H1 (cell line): ENCODE measurements around the gene PAX7. TPM values are rescaled to one million over a fixed set of nuclear protein-coding genes. Genes with fewer than 3 reads are reported as not detected.

Experiments used
- CTCF ChIA-PET: fragments of 300-600 bp; sonication (Branson Sonifier 250); formaldehyde crosslinking; loops from one replicate; lab custom pipeline; 2021; ENCODE audit not compliant: partially characterized antibody; lab: Charles Lee
- POLR2A ChIA-PET: fragments of 300-600 bp; sonication (Branson Sonifier 250); formaldehyde crosslinking; loops from one replicate; lab custom pipeline; 2021; ENCODE audit warnings: inconsistent platforms; ENCODE audit not compliant: partially characterized antibody; lab: Charles Lee
- DNase-seq, 2 experiments: peaks; one replicate each; pipeline versions ENCODE4 v3.0.0 to v3.0.0-alpha.2; 2010 to 2022; ENCODE audit warnings: low spot score in 2 of 2, low read depth in 1 of 2, mixed read lengths in 1 of 2
- FAIRE-seq: peaks from 2 replicates; lab custom pipeline; 2011; peaks lifted over from hg19 to GRCh38; lab: Jason Lieb, UNC
- H2AFZ ChIP-seq: 2 replicates; pipeline ENCODE4 v1.8.1; 2012; ENCODE audit warnings: low read length, inconsistent platforms
- H2AK5ac ChIP-seq: 2 replicates; pipeline ENCODE4 v1.6.1; 2013; ENCODE audit warnings: low read depth, low read length
- H2BK120ac ChIP-seq: replicated peaks from 2 replicates; pipeline ENCODE3; 2013; ENCODE audit warnings: low read depth, low read length, inconsistent platforms
- H2BK12ac ChIP-seq: 2 replicates; pipeline ENCODE4 v1.6.1; 2013; ENCODE audit warnings: low read depth, low read length
- H2BK15ac ChIP-seq: 2 replicates; pipeline ENCODE4 v1.6.1; 2013; ENCODE audit warnings: low read length
- H2BK20ac ChIP-seq: 2 replicates; pipeline ENCODE4 v1.6.1; 2013; ENCODE audit warnings: low read length
- H2BK5ac ChIP-seq: 2 replicates; pipeline ENCODE4 v1.6.1; 2013; ENCODE audit warnings: low read depth, low read length
- H3K14ac ChIP-seq: 2 replicates; pipeline ENCODE4 v1.6.1; 2013; ENCODE audit warnings: inconsistent platforms; ENCODE audit not compliant: insufficient read length
- H3K18ac ChIP-seq: 2 replicates; pipeline ENCODE4 v1.6.1; 2013; ENCODE audit warnings: low read length; ENCODE audit errors: extremely low read depth
- H3K23ac ChIP-seq: 2 replicates; pipeline ENCODE4 v1.6.1; 2013; ENCODE audit warnings: inconsistent platforms; ENCODE audit not compliant: insufficient read length
- H3K23me2 ChIP-seq: 2 replicates; pipeline ENCODE4 v1.6.1; 2013; ENCODE audit warnings: low read depth, low read length
- H3K27ac ChIP-seq: 2 replicates; pipeline ENCODE4 v1.6.1; 2011; ENCODE audit warnings: low read depth, low read length, inconsistent platforms
- H3K27me3 ChIP-seq, 4 experiments: replicated peaks in 1 of 4; 1 replicate in 1 of 4; 2 replicates in 3 of 4; pipeline versions ENCODE4 v1.6.1 to v1.8.1; 2011 to 2013; ENCODE audit warnings: low read length in 3 of 4, mild to moderate bottlenecking in 3 of 4, inconsistent platforms in 2 of 4, mixed read lengths in 2 of 4, moderate library complexity in 1 of 4; ENCODE audit not compliant: control insufficient read depth in 3 of 4, insufficient read depth in 3 of 4; ENCODE audit errors: extremely low read depth in 1 of 4
- H3K36me3 ChIP-seq, 4 experiments: 2 replicates each; pipeline versions ENCODE4 v1.6.1 to v1.8.1; 2011 to 2013; ENCODE audit warnings: mild to moderate bottlenecking in 4 of 4, low read length in 3 of 4, moderate library complexity in 2 of 4, control low read depth in 1 of 4, inconsistent platforms in 1 of 4; ENCODE audit not compliant: insufficient read depth in 4 of 4, control insufficient read depth in 2 of 4
- H3K4ac ChIP-seq: replicated peaks from 2 replicates; pipeline ENCODE3; 2013; ENCODE audit warnings: low read length, low read depth, mixed read lengths, inconsistent platforms; ENCODE audit not compliant: insufficient read length
- H3K4me1 ChIP-seq, 4 experiments: replicated peaks in 1 of 4; 1 replicate in 1 of 4; 2 replicates in 3 of 4; pipeline versions ENCODE4 v1.6.1 to v1.8.1; 2011 to 2013; ENCODE audit warnings: low read length in 3 of 4, inconsistent platforms in 2 of 4, mixed read lengths in 1 of 4; ENCODE audit not compliant: insufficient read depth in 4 of 4, control insufficient read depth in 3 of 4
- H3K4me2 ChIP-seq, 2 experiments: 2 replicates each; pipeline versions ENCODE4 v1.6.1 to v1.8.1; 2011 to 2013; ENCODE audit warnings: low read depth in 2 of 2, low read length in 2 of 2, control low read depth in 1 of 2, inconsistent platforms in 1 of 2, mild to moderate bottlenecking in 1 of 2; ENCODE audit not compliant: insufficient read depth in 1 of 2
- H3K4me3 ChIP-seq, 4 experiments: fragments of 200-600, 300-600 bp in 1 of 4; sonication (generic), shearing (Covaris generic), sonication (Bioruptor Twin) in 1 of 4; 2 replicates each; pipeline versions ENCODE4 v1.5.1 to v1.8.1; 2011 to 2016; ENCODE audit warnings: low read length in 4 of 4, low read depth in 3 of 4, control low read depth in 2 of 4, inconsistent platforms in 2 of 4, mild to moderate bottlenecking in 2 of 4, mixed read lengths in 1 of 4, moderate library complexity in 1 of 4; ENCODE audit not compliant: insufficient read depth in 2 of 4; ENCODE audit errors: extremely low read depth in 1 of 4
- H3K56ac ChIP-seq: replicated peaks from 2 replicates; pipeline ENCODE3; 2013; ENCODE audit warnings: low read depth, mild to moderate bottlenecking, mixed read lengths, low read length, inconsistent platforms; ENCODE audit not compliant: insufficient read length
- H3K79me1 ChIP-seq: 2 replicates; pipeline ENCODE4 v1.6.1; 2013; ENCODE audit warnings: low read depth, low read length, control low read depth
- H3K79me2 ChIP-seq, 2 experiments: 2 replicates each; pipeline versions ENCODE4 v1.6.1 to v1.8.1; 2012 to 2013; ENCODE audit warnings: low read length in 2 of 2, mild to moderate bottlenecking in 2 of 2, inconsistent platforms in 1 of 2; ENCODE audit not compliant: insufficient read depth in 2 of 2, control insufficient read depth in 1 of 2
- H3K9ac ChIP-seq, 4 experiments: replicated peaks in 1 of 4; 1 replicate in 1 of 4; 2 replicates in 3 of 4; pipeline versions ENCODE4 v1.6.1 to v1.8.1; 2011 to 2013; ENCODE audit warnings: low read depth in 3 of 4, low read length in 3 of 4, control low read depth in 2 of 4, mild to moderate bottlenecking in 2 of 4, moderate library complexity in 2 of 4, inconsistent platforms in 1 of 4; ENCODE audit errors: extremely low read depth in 1 of 4
- H3K9me3 ChIP-seq, 2 experiments: 2 replicates each; pipeline versions ENCODE4 v1.6.1 to v1.8.1; 2012 to 2013; ENCODE audit warnings: mild to moderate bottlenecking in 2 of 2, moderate library complexity in 2 of 2, control low read depth in 1 of 2, inconsistent platforms in 1 of 2, low read depth in 1 of 2, low read length in 1 of 2, mixed read lengths in 1 of 2; ENCODE audit not compliant: insufficient read depth in 2 of 2
- H4K20me1 ChIP-seq, 2 experiments: replicated peaks in 1 of 2; 2 replicates each; pipeline versions ENCODE3 to v1.8.1; 2011 to 2013; ENCODE audit warnings: inconsistent platforms in 2 of 2, low read length in 2 of 2, mild to moderate bottlenecking in 1 of 2; ENCODE audit not compliant: insufficient read depth in 2 of 2, control insufficient read depth in 1 of 2
- H4K5ac ChIP-seq: 2 replicates; pipeline ENCODE4 v1.6.1; 2013; ENCODE audit warnings: low read length, low read depth, mixed read lengths, inconsistent platforms; ENCODE audit not compliant: insufficient read length
- H4K8ac ChIP-seq: 2 replicates; pipeline ENCODE4 v1.8.0; 2013; ENCODE audit warnings: mild to moderate bottlenecking, moderate library complexity, low read length, inconsistent platforms; ENCODE audit not compliant: insufficient read depth; ENCODE audit errors: extremely low read depth
- H4K91ac ChIP-seq: replicated peaks from 2 replicates; pipeline ENCODE3; 2013; ENCODE audit warnings: low read length, mixed read lengths, inconsistent platforms; ENCODE audit not compliant: insufficient read length
- CEBPB ChIP-seq: IDR thresholded peaks from 2 replicates; pipeline ENCODE4 v1.6.1; 2012; ENCODE audit warnings: low read depth, low read length
- CREB1 ChIP-seq: IDR thresholded peaks from 2 replicates; pipeline ENCODE4 v1.6.1; 2012; ENCODE audit warnings: inconsistent platforms
- GABPA ChIP-seq: IDR thresholded peaks from 2 replicates; pipeline ENCODE4 v1.6.1; 2011; ENCODE audit warnings: mild to moderate bottlenecking, low read length, moderate library complexity, borderline replicate concordance; ENCODE audit not compliant: insufficient read depth
- NRF1 ChIP-seq: IDR thresholded peaks from 2 replicates; pipeline ENCODE4 v1.6.1; 2011; ENCODE audit warnings: mild to moderate bottlenecking, low read depth, low read length, improper control_type of control experiment
- POLR2A ChIP-seq, 2 experiments: IDR thresholded peaks; 1 replicate in 1 of 2; 2 replicates in 1 of 2; pipeline ENCODE4 v1.6.1; 2011; ENCODE audit warnings: low read depth in 2 of 2, low read length in 2 of 2, mild to moderate bottlenecking in 2 of 2; ENCODE audit errors: control extremely low read depth in 1 of 2
- POLR2AphosphoS5 ChIP-seq: IDR thresholded peaks from 2 replicates; pipeline ENCODE4 v1.6.1; 2011; ENCODE audit warnings: low read depth, low read length
- SIX5 ChIP-seq: IDR thresholded peaks from 2 replicates; pipeline ENCODE4 v1.6.1; 2011; ENCODE audit warnings: mild to moderate bottlenecking, low read depth, low read length
- WGBS, 2 experiments: shearing (Covaris generic) in 1 of 2; methylation state at CpG; one replicate each; pipeline versions ENCODE4 v1.1.6 to v1.1.7; 2013 to 2015; ENCODE audit warnings: low lambda C conversion rate in 2 of 2, mixed read lengths in 2 of 2, inconsistent platforms in 1 of 2, low coverage in 1 of 2, missing lambda C conversion rate in 1 of 2; ENCODE audit not compliant: insufficient replicate concordance in 2 of 2, insufficient coverage in 1 of 2, insufficient read length in 1 of 2; ENCODE audit errors: extremely low coverage in 1 of 2, missing lambda C conversion rate in 1 of 2; 5-methylcytosine and 5-hydroxymethylcytosine counted together
- polyA plus RNA-seq, 7 experiments: library from polyadenylated mRNA; depleted of rRNA in 3 of 7; stranded (reverse) in 5 of 7; unstranded in 2 of 7; fragments of >200 nt in 5 of 7; fragments of 200-250 nt in 2 of 7; gene quantifications; 1 replicate in 5 of 7; 2 replicates in 1 of 7; 4 replicates in 1 of 7; pipeline versions ENCODE4 v1.2.1 to v1.2.3, GENCODE V29; 2011 to 2013; ENCODE audit warnings: missing spikeins in 2 of 7, mixed read lengths in 2 of 7
- total RNA-seq: library from RNA; stranded (reverse); fragmentation: NEBNext Ultra II Directional; extraction: Animal tissue kit (Norgen Biotek cat#: 25700); gene quantifications from 2 replicates; pipeline ENCODE4 v1.2.1, GENCODE V29; 2021
- TF ChIP-seq, protein P1 (sequence below), 3 experiments: IDR thresholded peaks; 1 replicate in 2 of 3; 2 replicates in 1 of 3; pipeline versions ENCODE4 v1.5.1 to v1.6.1; 2011; ENCODE audit warnings: low read length in 3 of 3, mild to moderate bottlenecking in 3 of 3, inconsistent platforms in 2 of 3, low read depth in 1 of 3, moderate library complexity in 1 of 3; ENCODE audit not compliant: insufficient read depth in 1 of 3; ENCODE audit errors: control extremely low read depth in 1 of 3
- TF ChIP-seq, protein P2 (sequence below): IDR thresholded peaks from 2 replicates; pipeline ENCODE4 v1.6.1; 2012; ENCODE audit warnings: inconsistent platforms
- TF ChIP-seq, protein P3 (sequence below): IDR thresholded peaks from 2 replicates; pipeline ENCODE4 v1.6.1; 2012; ENCODE audit warnings: inconsistent platforms

PAX7 gene
- total and polyA plus RNA-seq, 2 of the 8 experiments (the other 6 are each of a cell fraction or from before 2014, with no cell fraction given): not detected

DNA sequence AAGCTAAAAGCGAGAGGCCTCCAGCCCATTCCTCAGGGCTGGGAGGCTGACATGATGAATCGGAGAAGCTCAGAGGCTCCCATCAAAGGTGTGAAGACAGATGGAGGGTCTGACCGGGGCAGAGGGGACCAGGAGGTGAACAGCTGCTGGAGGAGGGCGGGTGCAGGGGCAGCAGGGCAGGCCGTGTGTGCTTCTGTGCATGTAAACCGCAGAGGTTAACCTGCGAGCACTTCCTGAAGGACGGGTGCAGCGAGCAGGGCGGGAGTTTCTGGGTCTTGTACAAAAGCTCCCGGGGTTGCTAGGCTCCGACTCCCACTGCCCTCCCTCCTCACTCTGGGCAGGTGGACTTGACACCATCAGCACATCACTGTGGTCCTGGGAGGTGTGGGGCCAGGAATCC is 75.2 kb downstream of the PAX7 start:
- H4K20me1 ChIP-seq: peaks cover 0 to 2% of the 10 kb centered on the region in 2 experiments
- no peak overlapping the region for H3K9ac ChIP-seq
- no peak overlapping the region for H3K27ac ChIP-seq
- TF ChIP-seq POLR2AphosphoS5: no peak
- no peak for TF ChIP-seq SIX5
- TF ChIP-seq NRF1: no peak
- no peak for TF ChIP-seq GABPA
- no peak for TF ChIP-seq CREB1
- TF ChIP-seq, protein P1, sequence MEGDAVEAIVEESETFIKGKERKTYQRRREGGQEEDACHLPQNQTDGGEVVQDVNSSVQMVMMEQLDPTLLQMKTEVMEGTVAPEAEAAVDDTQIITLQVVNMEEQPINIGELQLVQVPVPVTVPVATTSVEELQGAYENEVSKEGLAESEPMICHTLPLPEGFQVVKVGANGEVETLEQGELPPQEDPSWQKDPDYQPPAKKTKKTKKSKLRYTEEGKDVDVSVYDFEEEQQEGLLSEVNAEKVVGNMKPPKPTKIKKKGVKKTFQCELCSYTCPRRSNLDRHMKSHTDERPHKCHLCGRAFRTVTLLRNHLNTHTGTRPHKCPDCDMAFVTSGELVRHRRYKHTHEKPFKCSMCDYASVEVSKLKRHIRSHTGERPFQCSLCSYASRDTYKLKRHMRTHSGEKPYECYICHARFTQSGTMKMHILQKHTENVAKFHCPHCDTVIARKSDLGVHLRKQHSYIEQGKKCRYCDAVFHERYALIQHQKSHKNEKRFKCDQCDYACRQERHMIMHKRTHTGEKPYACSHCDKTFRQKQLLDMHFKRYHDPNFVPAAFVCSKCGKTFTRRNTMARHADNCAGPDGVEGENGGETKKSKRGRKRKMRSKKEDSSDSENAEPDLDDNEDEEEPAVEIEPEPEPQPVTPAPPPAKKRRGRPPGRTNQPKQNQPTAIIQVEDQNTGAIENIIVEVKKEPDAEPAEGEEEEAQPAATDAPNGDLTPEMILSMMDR (IDR thresholded peaks at IDR 0.05; ENCODE audit: control extremely low read depth in 1 of 3, insufficient read depth in 1 of 3, low read depth in 1 of 3, low read length in 3 of 3): no peak
- TF ChIP-seq, protein P2, sequence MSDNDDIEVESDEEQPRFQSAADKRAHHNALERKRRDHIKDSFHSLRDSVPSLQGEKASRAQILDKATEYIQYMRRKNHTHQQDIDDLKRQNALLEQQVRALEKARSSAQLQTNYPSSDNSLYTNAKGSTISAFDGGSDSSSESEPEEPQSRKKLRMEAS: no peak
- no peak for TF ChIP-seq POLR2A (IDR thresholded peaks at IDR 0.05; ENCODE audit: control extremely low read depth in 1 of 2, low read depth in 2 of 2, low read length in 2 of 2)
- TF ChIP-seq CEBPB: no peak
- TF ChIP-seq, protein P3, sequence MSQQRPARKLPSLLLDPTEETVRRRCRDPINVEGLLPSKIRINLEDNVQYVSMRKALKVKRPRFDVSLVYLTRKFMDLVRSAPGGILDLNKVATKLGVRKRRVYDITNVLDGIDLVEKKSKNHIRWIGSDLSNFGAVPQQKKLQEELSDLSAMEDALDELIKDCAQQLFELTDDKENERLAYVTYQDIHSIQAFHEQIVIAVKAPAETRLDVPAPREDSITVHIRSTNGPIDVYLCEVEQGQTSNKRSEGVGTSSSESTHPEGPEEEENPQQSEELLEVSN: no peak
- no peaks in the 10 kb centered on the region for H3K9me3 ChIP-seq
- H3K23me2 ChIP-seq: no peaks in the 10 kb centered on the region
- WGBS, 2 experiments: 96% methylated on average over 4 of the region's 12 CpGs; no CpG with 5 or more reads in 1 of the 2 experiments
- H2AFZ ChIP-seq: no peak overlapping the region
- CTCF ChIA-PET: interaction anchor here (0.6 to 2.9 kb wide), 12 partner anchors 11 to 116 kb away, joined by 3 to 12 read pairs (median 5); no protein-coding TSS in a partner anchor
- no peak overlapping the region for H3K4me2 ChIP-seq
- H3K79me2 ChIP-seq: no peaks in the 10 kb centered on the region
- H2BK12ac ChIP-seq: no peak overlapping the region
- no peak overlapping the region for H4K5ac ChIP-seq
- H3K23ac ChIP-seq: no peak overlapping the region
- 0 out of 2 replicates have a peak overlapping the region, but pooled peaks have one; percentile 32 for H2BK20ac ChIP-seq
- H2BK15ac ChIP-seq: no peak overlapping the region
- no peaks in the 10 kb centered on the region for H3K36me3 ChIP-seq
- H2BK120ac ChIP-seq: no peak overlapping the region
- no peak overlapping the region for H4K91ac ChIP-seq
- H3K4me1 ChIP-seq: peaks cover 0 to 4% (median 0%) of the 10 kb centered on the region in 4 experiments; a peak in 3 of 7 replicates
- H2BK5ac ChIP-seq: no peak overlapping the region
- no peak overlapping the region for H3K14ac ChIP-seq
- H3K27me3 ChIP-seq: peaks cover 0 to 11% (median 3%) of the 10 kb centered on the region in 4 experiments; a peak in 4 of 7 replicates
- H3K4me3 ChIP-seq: no peak overlapping the region
- H3K79me1 ChIP-seq: no peaks in the 10 kb centered on the region
- peak overlapping the region; percentile 57; the same call in 1 of the 2 replicates for H4K8ac ChIP-seq
- H2AK5ac ChIP-seq: no peak overlapping the region
- no peak overlapping the region for H3K4ac ChIP-seq
- FAIRE-seq (no peak), DNase-seq (no peak)
- no peak overlapping the region for H3K18ac ChIP-seq
- POLR2A ChIA-PET: interaction anchor here (1.2 to 3.0 kb wide), 2 partner anchors 12 to 37 kb away, joined by 3 to 12 read pairs; no protein-coding TSS in a partner anchor
- no peak overlapping the region for H3K56ac ChIP-seq
